Myocyte (in vitro differentiated cells): ENCODE measurements around the gene DAZAP1. TPM values are rescaled to one million over a fixed set of nuclear protein-coding genes. Genes with fewer than 3 reads are reported as not detected.
A peak's percentile ranks its signal among the peaks of the same experiment; 100 is the strongest.

ENCODE experiments used
- DNase-seq: peaks from one replicate; pipeline ENCODE4 v3.0.0-alpha.2; 2012; ENCODE audit warnings: low read depth
- total RNA-seq: library from RNA; depleted of rRNA; stranded (reverse); fragments of >200 nt; gene quantifications from 2 replicates; pipeline ENCODE4 v1.2.3, GENCODE V29; 2014

Gene DAZAP1
- total RNA-seq, 1 donor from 2014 or later, result 61.5 TPM

DNA sequence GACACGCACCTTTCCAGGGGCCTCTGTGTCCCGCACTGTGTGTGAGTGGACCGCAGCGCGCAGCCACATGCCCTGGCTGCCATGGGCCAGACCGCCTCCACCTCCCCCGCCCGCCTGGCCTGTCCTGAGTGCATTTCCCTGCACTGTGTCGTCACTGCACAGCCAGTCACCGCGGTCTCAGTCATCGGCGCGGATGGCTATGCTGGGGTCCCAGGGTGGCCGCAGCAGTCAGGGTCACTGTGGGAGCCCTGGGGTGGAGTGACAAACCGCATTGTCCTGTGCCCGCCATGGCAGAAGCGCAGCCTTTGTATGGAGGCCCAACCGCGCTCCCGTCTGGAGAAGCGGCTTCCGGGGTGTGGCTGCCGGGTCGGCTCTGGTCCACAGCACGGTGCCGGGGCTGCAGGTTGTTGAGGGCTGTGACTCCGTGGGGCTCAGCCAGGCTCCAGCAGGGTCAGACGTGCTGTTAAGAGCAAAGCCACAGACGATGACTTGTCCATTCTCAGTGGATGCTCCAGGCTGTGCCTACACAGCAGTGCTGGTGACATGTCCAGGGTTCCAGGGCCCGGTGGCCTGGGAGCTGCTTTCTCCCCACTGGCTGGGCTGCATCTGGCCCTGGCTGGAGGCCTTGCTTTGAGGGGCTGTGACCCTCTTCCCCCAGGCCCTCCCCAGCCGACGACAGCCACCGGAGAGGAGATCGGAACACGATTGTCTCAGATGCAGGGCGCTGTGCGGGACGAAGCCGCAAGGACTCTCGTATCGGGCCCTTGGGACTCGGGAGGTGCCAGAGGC, 30.0 kb upstream of the DAZAP1 start:
- DNase-seq, result no peak

DNA sequence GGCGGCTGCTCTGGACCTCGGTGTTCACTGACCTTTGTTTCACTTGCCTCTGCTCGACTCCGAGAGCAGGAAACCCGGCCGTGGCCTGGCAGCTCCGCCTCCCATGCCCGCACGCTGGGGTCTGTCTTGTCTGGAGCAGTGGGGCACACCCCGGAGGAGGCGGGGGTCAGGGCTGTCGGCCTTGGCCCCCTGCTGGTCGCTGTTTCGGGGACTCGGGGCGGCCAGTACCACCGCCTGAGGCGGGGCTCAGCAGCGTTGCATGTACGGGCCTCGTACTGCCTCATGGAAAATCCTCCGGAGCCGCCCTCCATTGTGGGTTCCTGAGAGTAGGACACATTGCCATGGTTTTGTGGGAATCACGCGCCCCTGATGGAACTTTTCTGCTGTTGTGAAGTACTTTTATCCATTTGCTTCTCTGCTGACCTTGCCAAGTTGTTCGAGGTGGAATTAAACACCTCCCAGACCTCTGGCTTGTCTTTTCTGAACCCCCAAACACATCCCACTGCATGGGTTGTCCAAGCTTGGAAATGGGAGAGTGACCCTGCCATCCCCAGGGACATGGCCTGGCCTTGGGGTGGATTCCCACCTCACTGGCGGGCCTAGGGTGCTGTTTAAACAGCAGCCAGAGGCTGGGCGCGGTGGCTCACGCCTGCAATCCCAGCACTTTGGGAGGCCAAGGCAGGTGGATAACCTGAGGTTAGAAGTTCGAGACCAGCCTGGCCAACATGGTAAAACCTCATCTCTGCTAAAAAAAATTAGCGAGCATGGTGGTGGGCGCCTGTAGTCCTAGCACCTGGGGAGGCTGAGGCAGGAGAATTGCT, 29.2 kb upstream of the DAZAP1 start:
- DNase-seq, result no peak

GRCh38 chr19:1379126-1379905, 28.1 kb upstream of the DAZAP1 start:
- no peak for DNase-seq

DNA sequence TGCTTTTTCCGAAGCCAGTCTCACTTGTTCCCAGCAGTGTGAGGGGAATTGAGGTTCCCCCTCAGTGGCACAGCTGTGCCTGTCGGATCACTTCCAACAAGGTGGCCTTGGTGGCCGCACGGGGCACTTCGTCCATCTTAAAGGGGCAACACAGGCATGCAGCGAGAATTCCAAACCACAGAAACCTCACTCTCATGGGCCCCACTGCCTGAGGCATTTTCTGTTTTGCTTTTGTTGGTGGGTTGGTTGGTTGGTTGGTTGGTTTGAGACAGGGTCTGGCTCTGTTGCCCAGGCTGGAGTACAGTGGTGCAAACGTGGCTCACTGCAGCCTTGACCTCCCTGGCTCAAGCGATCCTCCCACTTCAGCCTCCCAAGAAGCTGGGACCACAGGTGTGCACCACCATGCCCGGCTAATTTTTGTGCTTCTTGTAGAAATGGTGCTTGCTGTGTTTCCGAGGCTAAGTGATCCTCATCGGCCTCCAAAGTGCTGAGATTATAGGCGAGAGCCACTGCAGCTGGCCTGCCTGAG, 27.4 kb upstream of the DAZAP1 start:
- DNase-seq, result no peak

GRCh38 chr19:1382250-1382649, 25.1 kb upstream of the DAZAP1 start:
- DNase-seq, result no peak

DNA sequence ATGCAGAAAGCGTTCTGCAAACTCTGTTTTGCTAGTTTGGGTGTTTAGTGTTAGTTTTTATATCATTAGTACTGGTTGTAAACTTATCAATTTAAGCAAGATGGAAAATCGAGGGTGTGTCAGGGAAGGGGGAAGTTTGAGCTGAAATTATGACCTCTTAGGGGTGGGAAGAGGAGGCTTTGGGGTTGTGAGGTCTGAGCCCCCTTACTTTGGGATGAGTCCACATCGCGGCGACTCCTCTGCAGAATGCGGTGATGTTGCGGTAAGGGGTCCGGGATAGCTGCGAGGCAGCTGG, 24.4 kb upstream of the DAZAP1 start:
- no peak for DNase-seq

- peak; percentile 91 for DNase-seq
Measured at GRCh38 chr19:1383312-1384084, 23.9 kb upstream of the DAZAP1 start, which contains the start of gene NDUFS7. TSS of gene NDUFS7 (plus strand) at chr19:1383907. CDS start at chr19:1383927, 20 bp downstream.

- no peak for DNase-seq
Measured at GRCh38 chr19:1384085-1384462, 23.3 kb upstream of the DAZAP1 start.

- no peak for DNase-seq
Measured at GRCh38 chr19:1384478-1385110, 22.8 kb upstream of the DAZAP1 start.

GRCh38 chr19:1385816-1386215, 21.6 kb upstream of the DAZAP1 start:
- DNase-seq, result no peak

DNA sequence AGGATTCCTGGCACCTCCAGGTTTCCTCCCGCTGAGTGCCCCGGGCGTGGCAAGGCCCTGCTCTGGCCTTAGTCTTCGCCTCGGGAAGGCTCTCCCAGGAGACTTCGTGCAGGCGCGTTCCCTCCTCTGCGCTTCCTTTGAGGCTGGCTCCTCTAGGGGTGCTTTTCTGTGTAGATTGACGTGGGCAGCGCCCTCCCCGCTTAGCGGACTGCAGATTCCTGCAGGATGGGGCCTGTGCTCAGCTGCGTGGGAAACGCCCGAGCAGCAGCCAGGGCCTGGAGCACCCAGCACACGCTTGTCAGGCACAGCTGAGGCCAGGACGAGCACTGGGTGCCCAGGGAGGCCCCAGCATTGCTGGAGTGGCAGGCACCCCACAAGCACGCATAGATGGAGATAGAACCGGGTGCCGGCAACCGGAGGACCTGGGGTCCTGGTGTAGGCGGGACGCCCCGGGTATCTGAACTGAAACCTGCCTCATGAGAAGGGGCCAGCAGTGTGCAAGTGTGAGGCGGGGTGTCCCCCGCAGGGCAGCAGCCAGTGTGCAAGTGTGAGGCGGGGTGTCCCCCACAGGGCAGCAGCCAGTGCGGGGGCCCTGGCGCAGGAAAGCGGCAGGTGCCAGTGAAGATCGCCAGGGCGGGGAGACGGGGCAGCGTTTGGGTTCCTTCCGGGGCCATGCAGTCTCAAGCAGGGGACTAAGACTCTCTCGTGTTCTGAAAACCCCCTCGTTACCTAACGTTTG, 20.3 kb upstream of the DAZAP1 start:
- no peak for DNase-seq

DNA sequence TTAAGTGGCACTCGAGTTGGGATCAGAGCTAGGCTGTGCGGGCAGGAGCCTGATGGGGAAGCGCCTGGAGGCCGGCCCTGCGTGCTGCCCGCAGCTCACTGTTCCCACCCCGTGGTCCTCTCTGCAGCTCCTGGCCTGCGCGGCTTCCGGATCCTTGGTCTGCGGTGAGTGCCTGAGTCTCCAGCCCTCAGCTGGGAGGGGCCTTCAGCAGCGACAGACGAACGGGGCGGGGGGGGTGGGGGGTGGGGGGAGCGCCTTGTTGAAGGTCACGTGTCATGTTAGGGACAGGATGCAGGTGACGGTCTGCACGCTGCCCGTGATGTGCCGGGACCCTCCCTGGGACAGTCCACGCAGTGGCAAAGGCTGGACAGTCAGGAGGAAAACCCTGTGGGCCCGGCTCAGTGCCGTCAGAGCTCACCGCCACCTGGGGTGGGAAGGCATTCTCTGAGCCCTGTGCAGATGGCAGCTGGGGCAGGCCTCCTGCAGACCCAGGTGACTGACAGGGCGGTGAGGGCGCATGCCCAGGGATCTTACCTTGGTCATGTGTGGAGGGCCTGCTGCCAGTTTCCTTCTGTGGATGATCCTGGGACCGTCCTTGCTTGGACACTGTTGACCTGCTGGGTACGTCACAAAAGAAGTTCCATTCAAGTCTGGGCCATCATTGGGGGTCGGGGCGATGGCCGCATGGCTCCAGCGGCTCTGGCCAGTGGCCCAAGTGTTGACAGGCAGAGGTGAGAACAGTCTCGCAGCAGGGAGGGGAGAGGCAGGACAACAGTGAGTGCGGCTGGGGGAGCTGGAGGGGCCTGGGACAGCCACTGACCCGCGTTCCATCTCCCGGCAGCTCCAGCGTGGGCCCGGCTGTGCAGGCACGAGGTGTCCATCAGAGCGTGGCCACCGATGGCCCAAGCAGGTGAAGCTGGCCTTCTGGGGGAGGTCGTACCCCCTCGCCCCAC, 19.4 kb upstream of the DAZAP1 start:
- DNase-seq, result no peak

GRCh38 chr19:1388637-1389026, 18.8 kb upstream of the DAZAP1 start:
- no peak for DNase-seq

DNA sequence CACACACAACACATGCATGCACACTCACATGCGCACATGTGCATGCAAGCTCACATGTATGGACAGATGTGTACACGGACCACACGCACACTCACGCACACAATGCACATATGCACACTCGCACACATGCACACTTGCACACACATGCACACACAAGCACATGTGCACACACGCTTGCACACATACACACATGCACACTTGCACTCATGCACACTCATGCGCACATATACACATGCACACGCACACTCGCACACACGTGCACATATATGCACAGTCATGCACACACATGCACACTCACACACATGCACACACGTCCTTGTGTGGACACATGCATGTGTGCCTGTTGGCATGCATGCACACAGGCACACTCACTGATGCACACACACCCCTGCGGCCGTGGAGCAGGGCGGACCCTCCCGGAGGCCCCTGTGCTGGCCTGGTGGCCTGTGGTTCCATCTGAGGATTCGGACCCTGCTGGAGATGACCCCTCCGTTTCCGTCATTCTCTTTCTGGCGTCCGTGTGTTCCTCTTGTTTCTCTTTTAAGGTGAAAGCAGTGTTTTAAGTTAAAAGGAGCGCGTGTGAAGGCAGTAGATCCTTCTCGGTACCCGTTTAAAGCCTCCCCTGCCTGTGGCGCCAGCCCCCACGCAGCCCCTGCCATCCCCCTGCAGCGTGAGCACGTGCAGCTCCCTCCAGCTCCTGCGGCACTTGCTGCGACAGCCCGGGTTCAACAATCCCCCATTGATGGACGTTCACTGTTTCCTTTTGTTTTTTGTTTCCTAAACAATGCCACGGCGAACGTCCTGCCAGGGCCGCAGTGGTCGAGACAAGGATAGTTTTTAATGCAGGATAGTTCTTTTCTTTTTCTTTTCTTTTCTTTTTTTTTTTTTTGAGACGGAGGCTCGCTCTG, 18.1 kb upstream of the DAZAP1 start:
- no peak for DNase-seq

- no peak for DNase-seq
Measured at GRCh38 chr19:1390890-1391423, 16.4 kb upstream of the DAZAP1 start.

DNA sequence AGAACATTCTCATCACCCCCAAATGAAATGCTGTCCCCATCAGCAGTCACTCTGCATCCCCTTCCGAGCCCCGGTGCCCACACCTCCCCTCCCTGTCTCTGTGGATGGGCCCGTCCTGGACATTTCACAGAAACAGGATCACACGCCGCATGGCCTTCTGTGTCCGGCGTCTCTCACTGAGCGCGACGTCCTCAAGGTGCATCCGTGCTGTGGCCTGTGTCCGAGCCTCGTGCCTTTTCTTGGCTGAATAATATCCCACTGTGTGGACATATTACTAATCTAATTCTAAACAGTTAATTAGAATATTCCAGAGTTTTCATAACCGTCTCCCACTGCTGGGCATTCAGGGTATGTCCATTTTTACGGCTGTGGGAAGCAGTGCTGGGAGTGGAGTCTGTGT, 15.0 kb upstream of the DAZAP1 start:
- no peak for DNase-seq

DNA sequence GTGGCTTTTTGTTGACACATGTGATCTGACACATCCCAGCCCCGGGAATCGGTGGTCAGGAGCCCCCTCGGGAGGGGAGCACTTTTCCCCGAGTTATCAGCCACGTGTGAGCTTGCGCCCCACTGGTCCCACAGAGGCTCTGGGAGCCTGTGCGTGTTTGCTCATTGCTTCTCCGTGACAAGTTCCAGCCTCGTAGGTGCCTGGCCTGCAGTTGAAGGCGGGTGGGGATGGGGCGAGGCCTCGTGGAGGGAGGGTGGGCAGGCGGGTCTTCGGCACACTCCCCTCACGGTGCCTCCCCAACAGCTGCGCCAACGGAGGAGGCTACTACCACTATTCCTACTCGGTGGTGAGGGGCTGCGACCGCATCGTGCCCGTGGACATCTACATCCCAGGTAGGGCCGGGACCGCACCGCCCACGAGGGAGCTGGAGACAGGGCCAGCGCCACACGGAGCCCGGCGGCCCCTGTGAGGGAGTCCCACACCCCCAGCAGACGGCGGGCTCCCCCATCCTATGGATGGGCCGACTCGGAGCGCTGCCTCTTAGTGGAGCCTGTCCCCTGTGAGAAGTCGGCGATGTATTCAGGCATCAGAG, 14.4 kb upstream of the DAZAP1 start:
- DNase-seq, result no peak
